ENCODE results near the gene PHKA1. TPM values are rescaled to one million over a fixed set of nuclear protein-coding genes. Genes with fewer than 3 reads are reported as not detected.
A peak's percentile ranks its signal among the peaks of the same experiment; 100 is the strongest.

The PHKA1 gene
- total RNA-seq, 1 donor from 2014 or later = 3.9 TPM

DNA sequence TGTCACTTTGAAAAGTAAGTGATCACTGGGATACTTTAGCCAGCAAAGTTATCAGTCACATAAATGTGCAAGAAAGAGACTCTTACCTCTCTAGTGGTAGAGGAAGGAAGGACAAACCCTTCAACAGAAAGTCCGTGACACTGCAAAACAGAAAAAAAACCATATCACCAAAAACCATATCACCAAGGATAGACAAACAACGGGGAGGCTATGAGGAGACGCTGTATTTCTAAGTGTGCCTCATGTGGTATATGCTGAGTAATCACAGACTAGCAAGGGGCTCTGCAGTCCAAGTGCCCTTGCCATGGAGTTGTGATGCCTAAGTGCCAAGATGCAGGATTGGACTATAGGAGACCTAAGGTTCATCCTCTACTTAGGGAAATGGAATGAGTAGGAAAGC lies 129.9 kb downstream of the PHKA1 start:
- TF ChIP-seq, protein P1, sequence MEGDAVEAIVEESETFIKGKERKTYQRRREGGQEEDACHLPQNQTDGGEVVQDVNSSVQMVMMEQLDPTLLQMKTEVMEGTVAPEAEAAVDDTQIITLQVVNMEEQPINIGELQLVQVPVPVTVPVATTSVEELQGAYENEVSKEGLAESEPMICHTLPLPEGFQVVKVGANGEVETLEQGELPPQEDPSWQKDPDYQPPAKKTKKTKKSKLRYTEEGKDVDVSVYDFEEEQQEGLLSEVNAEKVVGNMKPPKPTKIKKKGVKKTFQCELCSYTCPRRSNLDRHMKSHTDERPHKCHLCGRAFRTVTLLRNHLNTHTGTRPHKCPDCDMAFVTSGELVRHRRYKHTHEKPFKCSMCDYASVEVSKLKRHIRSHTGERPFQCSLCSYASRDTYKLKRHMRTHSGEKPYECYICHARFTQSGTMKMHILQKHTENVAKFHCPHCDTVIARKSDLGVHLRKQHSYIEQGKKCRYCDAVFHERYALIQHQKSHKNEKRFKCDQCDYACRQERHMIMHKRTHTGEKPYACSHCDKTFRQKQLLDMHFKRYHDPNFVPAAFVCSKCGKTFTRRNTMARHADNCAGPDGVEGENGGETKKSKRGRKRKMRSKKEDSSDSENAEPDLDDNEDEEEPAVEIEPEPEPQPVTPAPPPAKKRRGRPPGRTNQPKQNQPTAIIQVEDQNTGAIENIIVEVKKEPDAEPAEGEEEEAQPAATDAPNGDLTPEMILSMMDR (IDR thresholded peaks at IDR 0.05) = no peak
- Histone ChIP-seq H3K4me1 (no peaks in the 10 kb centered on the region), H3K27me3 (ENCODE audit: low read depth) (no peaks in the 10 kb centered on the region), H3K27ac (no peak overlapping the region), H3K9me3 (no peaks in the 10 kb centered on the region), H3K4me3 (no peak overlapping the region), H3K36me3 (no peaks in the 10 kb centered on the region)
- intact Hi-C loops (cut with DNase I) = no loop called here
- no peak for DNase-seq
- no peak for ATAC-seq

DNA sequence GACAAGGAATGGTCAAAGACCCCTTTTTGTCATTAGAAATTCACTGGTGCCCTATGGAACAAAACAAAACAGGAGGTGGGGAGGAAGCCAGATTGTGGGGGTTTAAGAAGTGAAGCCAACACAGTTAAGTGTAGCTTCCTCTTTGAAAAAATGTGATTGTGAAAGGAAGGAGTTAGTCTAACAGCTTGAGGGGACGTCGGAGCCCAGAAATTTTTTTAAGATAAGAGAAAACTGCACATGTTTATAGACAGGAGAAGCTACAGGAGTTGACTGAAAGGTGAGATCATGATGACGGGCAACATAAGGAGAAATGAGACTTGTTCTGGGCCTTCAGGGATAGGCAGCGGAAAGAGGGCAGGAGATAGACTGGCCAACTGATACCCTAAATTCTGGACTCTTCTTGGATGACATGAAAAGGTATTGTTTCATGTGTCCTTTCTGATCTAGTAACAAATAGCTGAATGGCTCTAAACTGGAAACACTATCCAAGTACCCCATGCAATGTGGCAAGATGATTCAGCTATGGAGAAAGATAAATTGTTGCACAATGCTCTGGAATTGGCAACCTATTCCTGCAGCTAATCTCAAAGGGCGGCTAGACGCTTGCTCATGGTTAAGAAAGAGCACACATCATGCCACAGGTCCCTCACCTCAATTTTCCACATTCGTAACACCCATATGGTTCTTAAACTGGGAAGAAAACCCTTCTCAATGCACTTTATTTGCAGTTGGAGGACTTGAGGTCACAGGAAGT lies 137.8 kb downstream of the PHKA1 start:
- H3K36me3 ChIP-seq = no peaks in the 10 kb centered on the region
- no peaks in the 10 kb centered on the region for H3K9me3 ChIP-seq
- DNase-seq (no peak), ATAC-seq (no peak)
- H3K4me1 ChIP-seq = peaks cover 6% of the 10 kb centered on the region
- intact Hi-C loops (cut with DNase I) = no loop called here
- TF ChIP-seq, protein P1 (IDR thresholded peaks at IDR 0.05) = no peak
- no peak overlapping the region for H3K4me3 ChIP-seq
- no peaks in the 10 kb centered on the region for H3K27me3 ChIP-seq (ENCODE audit: low read depth)
- no peak overlapping the region for H3K27ac ChIP-seq

DNA sequence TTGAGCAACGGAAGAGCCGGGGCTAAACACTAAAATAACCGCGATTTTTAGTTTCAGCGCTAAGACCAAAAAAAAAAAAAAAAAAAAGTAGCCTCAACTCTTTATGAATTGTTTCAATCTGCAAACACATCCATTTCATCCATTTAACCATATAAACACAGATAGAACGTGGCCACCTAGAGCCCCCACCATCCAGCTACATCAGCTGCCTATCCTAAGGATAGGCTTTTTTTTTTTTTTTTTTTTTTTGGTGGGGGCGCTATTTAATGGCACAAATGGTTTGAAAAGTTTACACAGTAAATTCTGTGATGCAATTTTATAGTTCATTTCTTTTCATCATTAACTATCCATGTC lies 141.0 kb downstream of the PHKA1 start:
- peak overlapping the region; percentile 65 for H3K4me3 ChIP-seq
- DNase-seq (no peak), ATAC-seq (peak in 1 of 2 donors; percentile 4)
- peak overlapping the region; percentile 73 for H3K27ac ChIP-seq
- H3K9me3 ChIP-seq = no peaks in the 10 kb centered on the region
- H3K27me3 ChIP-seq (ENCODE audit: low read depth) = no peaks in the 10 kb centered on the region
- TF ChIP-seq, protein P1 (IDR thresholded peaks at IDR 0.05) = no peak
- peaks cover 14% of the 10 kb centered on the region for H3K36me3 ChIP-seq
- peaks cover 6% of the 10 kb centered on the region for H3K4me1 ChIP-seq
- intact Hi-C loops (cut with DNase I) = no loop called here

GRCh38 chrX:72572248-72573157 lies 141.6 kb downstream of the PHKA1 start, which contains the start of gene HDAC8:
Gene HDAC8 (minus strand): TSS chrX:72572843. CDS start chrX:72572761, 82 bp downstream.
- H3K9me3 ChIP-seq = no peaks in the 10 kb centered on the region

GRCh38 chrX:72569786-72570185 lies 144.3 kb downstream of the PHKA1 start:
- no peak for ATAC-seq
- intact Hi-C loops (cut with DNase I) = no loop called here
- Histone ChIP-seq H3K27ac (no peak overlapping the region), H3K27me3 (ENCODE audit: low read depth) (no peaks in the 10 kb centered on the region), H3K4me1 (peaks cover 6% of the 10 kb centered on the region), H3K36me3 (peaks cover 47% of the 10 kb centered on the region), H3K4me3 (no peak overlapping the region), H3K9me3 (no peaks in the 10 kb centered on the region)
- DNase-seq = no peak
- TF ChIP-seq, protein P1 (IDR thresholded peaks at IDR 0.05) = no peak

More at GRCh38 chrX:72572248-72573157, 141.6 kb downstream of the PHKA1 start, which contains the start of gene HDAC8:
- TF ChIP-seq, protein P1 (IDR thresholded peaks at IDR 0.05) = no peak
- DNase-seq = peak; percentile 75
- Histone ChIP-seq H3K36me3 (peaks cover 20% of the 10 kb centered on the region), H3K27ac (peak within 1 kb of the TSS; percentile 73), H3K4me1 (peaks cover 6% of the 10 kb centered on the region), H3K4me3 (peak within 1 kb of the TSS; percentile 65), H3K27me3 (ENCODE audit: low read depth) (no peaks in the 10 kb centered on the region)
- peak; percentile 89 to 95 for ATAC-seq
- intact Hi-C loops (cut with DNase I) = no loop called here
